HG03159 (cell line): ENCODE data around the gene APOBEC2.
"Not testable (repeated sequence)": the region's sequence is repeated elsewhere in the genome, so short reads cannot be mapped to it uniquely, and the experiment has no call there.

Experiments used
- ATAC-seq: cut with Tn5 transposase; IDR thresholded peaks from one replicate; pipeline ENCODE4 v1.9.1; 2021; ENCODE audit warnings: mild to moderate bottlenecking, moderate library complexity; ENCODE audit not compliant: unreplicated experiment

The APOBEC2 gene

DNA sequence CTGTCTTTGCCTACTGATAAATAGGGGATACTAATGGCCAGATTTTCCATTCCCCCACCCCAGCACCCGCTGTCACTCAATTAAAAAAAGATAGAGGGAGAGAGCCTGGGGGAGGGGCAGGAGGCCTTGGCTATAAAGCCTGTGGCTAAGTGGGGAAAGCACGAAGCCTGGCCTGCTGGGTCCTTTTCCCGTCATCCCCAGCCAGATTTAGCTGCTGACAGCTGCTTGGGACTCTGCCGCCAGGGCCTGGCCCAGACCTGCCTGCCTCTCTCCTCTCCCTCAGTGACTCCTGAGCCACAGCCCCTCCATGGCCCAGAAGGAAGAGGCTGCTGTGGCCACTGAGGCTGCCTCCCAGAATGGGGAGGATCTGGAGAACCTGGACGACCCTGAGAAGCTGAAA lies at the start of gene APOBEC2:
Gene APOBEC2 (plus strand): TSS at position 162 of the 400 bp plus-strand sequence. CDS start 146 bp downstream, at position 308.
- no peak for ATAC-seq

DNA sequence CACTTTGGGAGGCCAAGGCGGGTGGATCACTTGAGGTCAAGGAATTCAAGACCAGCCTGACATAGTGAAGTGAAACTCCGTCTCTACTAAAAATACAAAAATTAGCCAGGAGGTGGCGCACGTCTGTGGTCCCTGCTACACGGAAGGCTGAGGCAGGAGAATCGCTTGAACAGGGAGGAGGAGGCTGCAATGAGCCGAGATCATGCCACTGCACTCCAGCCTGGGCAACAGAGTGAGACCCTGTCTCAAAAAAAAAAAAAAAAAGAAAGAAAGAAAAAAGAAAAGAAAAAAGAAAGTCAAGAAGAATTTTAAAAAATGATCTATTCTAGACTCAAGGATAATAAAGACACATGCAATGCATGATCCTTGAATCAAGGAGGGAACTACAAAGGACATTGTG lies 46.8 kb upstream of the APOBEC2 start:
- not testable (repeated sequence) for ATAC-seq

DNA sequence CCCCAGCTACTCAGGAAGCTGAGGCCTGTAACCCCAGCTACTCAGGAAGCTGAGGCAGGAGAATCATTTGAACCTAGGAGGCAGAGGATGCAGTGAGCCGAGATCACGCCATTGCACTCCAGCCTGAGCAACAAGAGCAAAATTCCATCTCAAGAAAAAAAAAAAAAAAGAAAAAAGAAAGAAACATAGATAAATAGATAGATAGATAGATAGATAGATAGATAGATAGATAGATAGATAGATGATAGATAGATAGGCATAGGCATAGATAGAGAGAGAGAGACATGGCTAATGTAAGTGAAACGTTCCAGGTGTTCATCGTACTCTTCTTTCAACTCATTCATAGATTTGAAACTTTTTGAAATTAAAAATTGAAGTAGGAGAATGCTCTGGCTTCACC lies 46.0 kb upstream of the APOBEC2 start:
- not testable (repeated sequence) for ATAC-seq

DNA sequence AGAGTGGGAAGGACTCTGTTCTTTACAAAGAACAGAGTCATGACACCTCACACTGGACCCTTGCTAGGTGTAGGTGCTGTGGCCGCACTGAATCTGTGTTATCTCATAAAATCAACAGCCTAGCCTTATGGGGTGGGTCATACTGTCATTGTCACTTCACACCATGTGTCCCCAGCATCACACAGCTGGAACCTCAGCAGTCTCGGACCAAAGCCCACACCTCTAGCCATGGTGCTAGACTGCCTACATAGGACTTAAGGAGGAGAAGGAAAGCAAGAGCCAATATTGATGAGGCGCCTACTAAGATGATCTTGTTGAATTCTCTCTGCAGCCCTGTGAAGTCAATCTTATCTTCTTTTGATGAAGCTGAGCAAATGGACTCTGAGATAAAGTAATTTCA lies 45.0 kb upstream of the APOBEC2 start:
- no peak for ATAC-seq

DNA sequence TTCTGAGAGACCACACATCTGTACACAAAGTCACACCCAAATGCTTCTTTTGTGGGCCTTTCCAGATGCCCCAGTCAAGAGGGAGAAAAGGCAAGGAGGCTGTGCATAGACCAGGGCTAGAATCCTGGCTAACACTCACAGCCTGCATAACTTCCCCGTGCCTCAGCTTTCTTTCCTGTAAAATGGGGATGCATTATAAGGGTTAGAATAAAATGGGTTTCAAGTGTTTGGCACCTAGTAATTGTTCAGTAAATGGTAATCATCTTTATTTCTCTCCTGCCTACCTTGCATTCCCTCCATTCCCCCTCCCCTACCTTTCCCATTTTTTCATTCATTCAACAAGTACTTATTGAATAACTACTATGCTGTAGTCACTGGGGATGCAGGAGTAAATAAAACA lies 43.3 kb upstream of the APOBEC2 start:
- ATAC-seq, result no peak

DNA sequence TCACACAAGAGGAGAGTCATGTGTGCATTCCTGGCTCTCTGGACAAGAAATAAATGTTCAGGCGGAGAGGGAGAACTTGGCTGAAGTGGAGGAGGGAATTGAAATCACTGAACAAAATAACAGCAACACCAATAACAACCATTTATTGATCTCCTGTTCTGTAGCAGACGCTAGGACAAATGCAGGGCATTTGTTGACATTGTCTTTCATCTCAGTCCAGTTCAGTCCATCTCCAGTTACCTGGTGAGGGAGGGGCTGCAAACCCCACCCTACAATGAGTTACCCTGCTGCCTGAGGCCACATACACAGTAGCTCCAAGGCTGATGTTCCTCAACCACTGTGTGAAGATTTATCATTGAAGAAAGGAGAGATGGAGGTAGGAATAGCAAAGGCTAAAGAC lies 41.3 kb upstream of the APOBEC2 start:
- no peak for ATAC-seq

DNA sequence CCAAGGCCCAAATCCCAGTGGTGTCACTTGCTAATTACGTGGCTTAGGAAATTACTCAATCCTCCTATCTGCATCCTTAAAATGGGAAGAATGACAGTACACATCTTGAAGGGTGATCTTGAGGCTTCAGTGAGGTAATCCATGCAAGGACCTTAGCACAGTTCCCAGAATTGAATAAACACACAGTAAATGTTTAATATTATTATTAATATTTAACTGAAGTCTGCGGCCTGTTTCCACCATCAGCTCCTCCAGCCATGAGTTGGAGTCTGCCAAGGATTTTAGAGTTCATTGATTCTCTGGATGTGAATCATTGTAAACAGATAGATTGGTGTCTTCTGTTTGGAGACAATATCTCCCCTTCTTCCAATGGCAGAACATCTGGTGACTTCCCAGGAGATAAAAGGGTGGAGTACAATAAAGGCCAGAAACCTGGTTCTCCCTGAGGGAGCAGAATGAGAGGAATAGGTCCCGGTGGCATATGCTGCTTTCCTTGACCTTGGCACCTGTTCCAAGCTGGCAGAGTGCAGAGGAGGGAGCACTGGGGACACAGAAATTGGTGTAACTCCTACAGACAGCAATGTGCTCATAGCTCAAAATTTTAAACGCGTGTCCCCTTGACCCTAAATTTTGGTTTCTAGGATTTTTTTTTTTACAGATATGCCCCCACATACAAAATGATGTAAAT lies 39.4 kb upstream of the APOBEC2 start:
- no peak for ATAC-seq

DNA sequence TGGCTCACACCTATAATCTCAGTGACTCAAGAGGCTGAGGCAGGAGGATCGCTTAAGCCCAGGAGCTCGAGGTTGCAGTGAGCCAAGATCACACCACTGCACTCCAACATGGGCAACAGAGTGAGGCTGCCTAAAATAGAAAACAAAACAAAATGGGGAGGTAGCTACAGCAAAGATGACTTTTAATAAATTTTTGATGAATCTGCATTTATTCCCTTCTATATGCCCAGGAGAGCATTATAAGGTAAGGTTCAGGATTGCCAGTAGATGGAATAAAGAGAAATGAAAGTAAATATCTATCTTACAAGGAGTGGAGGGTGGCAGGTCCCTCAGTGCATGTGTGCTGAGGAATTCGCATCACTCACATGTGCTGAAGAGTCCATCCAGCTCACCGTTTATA lies 38.2 kb upstream of the APOBEC2 start:
- no peak for ATAC-seq

DNA sequence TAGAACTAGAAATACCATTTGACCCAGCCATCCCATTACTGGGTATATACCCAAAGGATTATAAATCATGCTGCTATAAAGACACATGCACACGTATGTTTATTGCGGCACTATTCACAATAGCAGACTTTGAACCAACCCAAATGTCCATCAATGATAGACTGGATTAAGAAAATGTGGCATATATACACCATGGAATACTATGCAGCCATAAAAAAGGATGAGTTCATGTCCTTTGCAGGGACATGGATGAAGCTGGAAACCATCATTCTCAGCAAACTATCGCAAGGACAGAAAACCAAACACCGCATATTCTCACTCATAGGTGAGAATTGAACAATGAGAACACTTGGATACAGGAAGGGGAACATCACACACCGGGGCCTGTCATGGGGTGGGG lies 37.1 kb upstream of the APOBEC2 start:
- ATAC-seq, result not testable (repeated sequence)

DNA sequence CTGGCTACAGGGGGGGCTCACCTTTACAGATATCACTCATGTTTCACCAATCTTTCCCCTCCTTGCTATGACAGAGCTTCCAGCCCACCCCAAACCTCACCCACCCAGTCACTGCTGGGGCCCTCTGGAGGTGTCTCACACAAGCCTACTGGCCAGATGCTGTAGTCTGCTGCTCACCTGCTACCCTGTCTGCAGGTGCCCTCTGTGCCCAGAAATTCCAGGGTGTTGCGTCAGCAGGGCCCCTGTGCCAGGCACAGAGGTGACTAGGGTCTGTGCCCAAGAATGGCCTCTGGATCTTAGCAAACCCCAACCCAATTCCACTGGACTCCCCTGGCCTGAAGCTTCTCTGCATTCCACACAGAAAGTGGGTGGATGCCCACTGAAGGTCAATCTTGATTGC lies 35.3 kb upstream of the APOBEC2 start:
- no peak for ATAC-seq

DNA sequence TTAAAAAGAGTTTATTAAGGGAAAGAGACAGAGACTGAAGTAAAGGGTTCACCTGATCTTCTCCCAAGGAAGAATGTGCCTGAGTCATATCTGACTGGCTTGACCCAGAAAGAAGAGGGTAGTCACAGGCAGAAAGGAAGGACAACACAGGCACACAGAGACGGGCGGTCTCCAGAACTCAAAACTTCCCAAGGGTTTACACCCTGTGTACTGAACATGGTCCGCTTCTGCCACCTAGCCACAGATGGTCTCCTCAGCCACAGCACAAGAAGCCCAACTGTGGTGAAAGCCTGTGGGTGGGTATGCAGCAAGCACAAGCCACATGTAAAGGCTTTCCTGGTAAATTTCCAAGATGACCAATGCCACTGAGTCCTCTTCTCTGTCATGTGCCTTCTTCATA lies 31.2 kb upstream of the APOBEC2 start:
- ATAC-seq, result no peak

DNA sequence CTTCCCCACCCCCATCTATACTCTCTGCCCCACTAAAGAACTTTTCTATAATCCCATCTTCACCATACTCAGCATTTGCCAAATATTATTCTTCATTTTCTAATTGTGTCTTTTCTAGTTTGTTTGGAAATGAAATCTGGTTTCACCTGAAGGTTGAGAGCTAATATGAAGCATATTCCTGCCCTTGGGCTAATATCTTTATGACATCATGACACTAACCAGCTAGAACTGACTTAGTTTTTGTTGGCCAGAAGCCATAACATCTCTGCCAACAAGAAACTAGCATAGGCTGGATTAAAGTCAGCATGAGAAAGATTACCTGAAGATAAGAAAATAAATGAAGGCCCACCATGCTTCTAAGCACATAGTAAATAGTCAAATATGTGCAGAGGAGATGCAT lies 30.7 kb upstream of the APOBEC2 start:
- ATAC-seq, result no peak

DNA sequence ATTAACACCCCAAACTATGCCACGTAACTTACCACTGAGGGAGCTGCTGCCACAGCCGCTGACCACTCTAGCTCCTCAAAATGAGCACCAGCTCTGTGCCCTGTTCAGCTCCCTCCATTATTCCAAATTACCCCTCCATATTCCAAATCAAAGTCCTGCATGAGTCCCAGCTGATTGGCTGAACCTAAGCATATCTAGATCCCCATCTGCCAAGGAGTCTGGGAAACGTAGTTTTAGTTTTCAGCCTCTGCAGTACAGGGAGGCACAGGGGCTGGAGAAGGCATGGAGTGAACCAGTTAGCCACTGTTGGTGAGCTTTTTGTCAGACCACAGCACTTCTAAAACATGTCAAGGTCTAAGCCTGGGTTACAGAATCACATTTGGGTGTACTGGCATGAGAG lies 29.9 kb upstream of the APOBEC2 start:
- no peak for ATAC-seq

DNA sequence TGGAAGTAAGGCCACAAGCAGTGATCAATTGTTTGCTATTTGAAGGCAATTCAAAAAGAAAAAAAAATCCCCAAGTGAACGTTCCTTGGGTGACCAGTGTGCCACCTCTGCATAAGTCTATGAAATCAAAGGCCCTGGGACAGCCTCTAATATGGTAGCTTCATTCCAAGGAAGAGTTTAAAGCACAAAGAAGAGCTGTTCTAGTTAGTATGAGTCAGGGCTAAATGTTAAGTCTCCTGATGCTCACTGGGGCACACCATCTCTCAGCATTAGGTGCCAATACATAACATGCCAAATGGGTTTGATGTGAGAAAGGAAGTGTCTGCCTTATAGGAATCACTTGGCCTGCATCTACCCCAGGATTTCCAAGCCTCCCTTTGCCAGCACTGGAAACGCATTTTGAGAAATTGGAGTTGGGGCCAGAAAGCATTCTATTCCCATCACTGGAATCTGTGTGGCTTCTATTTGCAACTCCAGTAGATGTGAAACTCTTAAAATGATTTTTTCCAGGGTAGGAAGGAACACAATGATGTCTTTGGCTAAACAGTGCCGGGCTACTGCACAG lies 27.0 kb upstream of the APOBEC2 start:
- ATAC-seq, result no peak

DNA sequence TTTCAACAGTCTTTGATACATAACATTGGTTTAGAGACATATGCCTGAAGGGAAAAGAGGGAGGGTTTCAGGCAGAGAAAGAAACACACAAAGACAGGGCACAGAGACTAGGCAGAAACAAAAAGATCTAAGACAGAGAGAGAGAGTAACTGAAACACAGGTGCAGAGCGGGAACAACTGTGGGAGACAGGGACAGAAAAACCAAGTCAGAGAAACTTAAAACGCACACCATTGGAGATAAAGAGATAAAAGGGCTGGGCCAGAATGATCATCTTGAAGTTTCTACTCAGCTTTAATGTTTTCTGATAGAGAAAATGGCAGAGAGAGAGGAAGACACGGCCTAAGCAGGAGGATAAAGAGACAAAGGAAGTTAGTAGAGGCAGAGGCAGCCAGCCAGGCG lies 25.8 kb upstream of the APOBEC2 start:
- ATAC-seq, result no peak

DNA sequence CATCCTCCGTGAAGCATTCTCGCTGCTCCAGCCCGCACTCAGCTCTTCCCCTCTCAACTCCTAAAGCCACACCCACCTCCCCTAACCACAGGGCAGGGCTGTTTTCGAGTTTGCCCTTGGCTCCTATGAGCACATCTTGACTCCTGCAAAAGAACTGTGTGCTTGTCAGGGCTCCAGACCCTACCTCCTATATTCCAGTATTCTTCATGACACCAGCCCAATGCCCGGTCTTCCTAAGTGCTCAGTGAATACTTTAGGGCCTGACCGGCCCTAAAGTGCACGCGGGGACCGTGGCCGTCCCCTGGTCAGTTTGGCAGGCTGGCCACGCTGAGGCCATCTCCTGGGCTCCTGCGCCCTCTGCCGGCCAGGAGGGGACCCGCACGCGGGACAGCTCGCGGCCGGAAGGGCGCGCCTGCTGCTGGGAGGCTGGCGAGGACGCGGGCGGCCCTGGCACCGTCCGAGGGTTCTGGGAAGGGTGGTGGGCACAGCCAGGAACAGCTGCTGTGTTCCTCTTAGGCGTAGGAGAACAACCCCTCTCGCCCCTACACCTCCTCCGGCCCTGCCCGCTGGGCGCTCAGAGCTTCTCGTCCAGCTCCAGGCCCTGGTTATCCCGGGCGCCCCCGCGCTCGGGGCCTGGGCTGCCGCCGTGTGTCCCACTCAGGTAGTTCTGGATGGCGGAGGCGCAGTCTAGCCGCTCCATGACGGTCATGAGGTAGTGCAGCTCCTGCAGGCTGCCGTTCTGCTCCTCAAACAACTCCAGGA lies 25.0 kb upstream of the APOBEC2 start:
- ATAC-seq, result peak; percentile 86

DNA sequence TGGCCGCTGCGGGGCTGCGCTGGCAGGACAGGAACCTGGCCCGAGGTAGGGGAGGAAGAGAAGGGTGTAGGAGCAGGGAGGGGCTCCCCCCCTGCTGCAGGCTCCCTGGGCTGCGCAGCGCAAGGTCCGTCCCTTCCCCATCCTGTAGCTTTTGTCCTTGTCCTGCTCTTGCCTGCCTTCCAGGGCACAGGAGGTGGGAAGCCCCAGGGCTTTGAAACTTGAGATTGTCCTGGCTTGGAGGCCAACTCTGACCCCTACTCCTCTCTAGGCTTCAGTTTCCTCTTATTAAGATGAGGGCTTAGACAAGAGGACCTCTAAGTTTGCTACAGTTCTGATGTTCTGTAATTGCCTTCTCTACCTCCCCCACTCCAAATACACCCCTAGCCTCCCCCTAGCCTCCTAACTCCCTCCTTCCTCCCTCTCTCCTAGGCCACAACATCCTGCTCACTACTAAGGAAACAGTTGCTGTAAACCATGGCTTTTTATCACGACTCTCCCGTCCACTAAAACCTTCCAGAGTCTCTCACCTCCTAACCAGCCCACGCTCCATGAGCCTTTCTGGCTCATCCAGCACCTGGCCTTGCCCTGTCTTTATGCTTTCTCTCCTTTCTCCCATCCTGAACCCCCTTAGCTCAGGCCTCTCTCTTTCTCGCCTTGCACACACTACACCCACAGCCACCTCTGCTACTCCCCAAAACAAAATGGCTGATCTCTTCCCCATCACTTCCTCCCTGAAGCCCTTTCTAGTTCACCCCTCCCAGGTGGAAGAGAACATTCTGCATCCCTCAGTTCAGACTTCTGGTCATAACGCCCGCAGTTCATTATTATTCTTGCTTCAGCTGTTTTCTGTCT lies 24.2 kb upstream of the APOBEC2 start:
- ATAC-seq, result peak; percentile 22

DNA sequence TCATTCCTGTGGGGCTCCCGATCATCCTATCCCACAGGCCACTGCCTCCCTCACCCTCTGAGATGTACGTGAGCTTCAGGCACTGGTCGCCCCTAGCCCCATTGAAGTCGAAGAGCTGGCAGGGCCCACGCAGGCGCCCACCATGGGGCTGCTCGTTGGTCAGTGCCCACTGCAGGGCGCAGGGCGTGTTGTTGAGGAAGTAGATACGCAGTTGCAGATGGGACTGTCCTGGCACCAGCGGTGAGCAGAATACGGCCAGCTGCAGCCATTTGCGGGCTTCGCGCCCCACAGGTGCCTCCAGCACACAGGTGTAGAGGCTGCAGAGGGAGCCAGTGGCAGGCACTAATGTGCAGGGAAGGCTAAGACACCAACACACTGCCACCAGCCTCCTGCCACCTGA lies 20.2 kb upstream of the APOBEC2 start:
- no peak for ATAC-seq

DNA sequence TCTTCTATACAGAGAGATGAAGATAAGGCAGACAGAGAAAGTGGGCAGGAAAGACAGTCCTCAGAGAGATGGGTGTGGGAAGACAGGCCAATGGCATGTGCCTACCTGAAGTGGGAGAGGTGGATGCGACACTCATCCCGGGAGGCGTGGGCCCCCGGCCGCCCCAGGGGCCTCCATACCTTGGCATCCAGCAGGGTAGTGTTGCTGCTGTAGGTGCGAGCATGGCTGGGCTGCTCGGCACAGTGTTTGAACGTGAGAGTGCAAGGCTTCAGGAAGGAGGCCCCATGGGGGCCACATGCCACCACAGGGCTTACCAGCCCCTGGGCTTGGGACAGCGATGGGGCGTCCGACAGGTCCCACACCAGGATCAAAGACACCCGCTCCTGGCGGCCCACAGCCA lies 19.2 kb upstream of the APOBEC2 start:
- no peak for ATAC-seq

DNA sequence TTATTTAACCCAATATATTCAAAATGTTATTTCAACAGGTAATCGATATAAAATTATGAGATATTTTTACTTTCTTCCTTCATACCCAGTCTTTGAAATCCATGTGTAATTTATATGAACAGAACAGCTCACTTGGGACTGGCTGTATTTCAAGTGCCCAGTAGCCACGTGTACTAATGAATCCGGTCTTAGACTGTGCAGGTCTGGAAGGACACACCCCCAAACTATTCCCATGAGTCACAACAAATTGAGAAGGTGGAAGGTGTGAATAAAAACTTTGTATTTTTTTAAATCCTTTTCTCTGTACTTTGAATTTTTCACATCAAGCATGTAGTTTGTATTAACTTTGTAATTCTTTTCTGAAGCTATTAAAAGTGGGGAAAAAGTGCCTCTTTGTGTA lies 16.8 kb upstream of the APOBEC2 start:
- ATAC-seq, result no peak

DNA sequence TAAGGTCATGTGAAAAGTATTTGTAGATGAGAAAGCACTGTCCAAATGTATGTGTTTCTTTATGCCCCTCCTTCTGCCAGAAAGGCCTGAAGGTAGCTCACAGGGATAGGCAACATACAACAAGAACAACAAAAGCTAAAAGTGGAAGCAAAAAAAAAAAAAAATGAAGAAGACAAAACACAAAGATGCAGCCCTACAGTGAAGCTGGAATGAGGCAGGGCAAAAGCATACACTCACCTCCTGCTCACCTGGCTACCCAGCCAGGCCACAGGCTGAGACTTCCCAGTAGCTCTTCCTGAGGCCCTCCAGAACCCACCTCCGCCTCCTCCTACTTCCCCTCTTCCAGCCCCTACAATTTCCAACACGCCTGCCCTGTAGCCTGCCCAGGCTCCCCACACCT lies 16.4 kb upstream of the APOBEC2 start:
- ATAC-seq, result no peak
